K562 (cell line): ENCODE results near the gene OTUB2. TPM values are rescaled to one million over a fixed set of nuclear protein-coding genes. Genes with fewer than 3 reads are reported as not detected.

Experiments
- ATAC-seq: fragments of 200-7000 bp; cut with Tn5 transposase; 3 replicates; pipeline ENCODE4 v1.9.1; 2020; ENCODE audit warnings: moderate library complexity
- BruUV-seq: library from RNA; stranded (reverse); fragments of 400-500 nt; replicated peaks from 2 replicates; lab custom pipeline; 2021; lab: Mats Ljungman, UMichigan
- CTCF ChIA-PET: fragments of 300-600 bp; formaldehyde crosslinking; extraction: SDS; loops from one replicate; lab custom pipeline; 2021; ENCODE audit warnings: low intra/inter-chr PET ratio; lab: Yijun Ruan, JAX
- POLR2A ChIA-PET: fragments of 300-600, 350-650 bp; sonication (Branson Sonifier 250); formaldehyde crosslinking; extraction: SDS; loops from one replicate; lab custom pipeline; 2021; ENCODE audit warnings: antibody characterized with exemption, inconsistent platforms; lab: Yijun Ruan, JAX
- DNase-seq, 4 experiments: peaks; one replicate each; pipeline versions ENCODE4 v3.0.0 to v3.0.0-alpha.2; 2011 to 2018; ENCODE audit warnings: low spot score in 3 of 4, mixed read lengths in 3 of 4; ENCODE audit errors: extremely low read depth in 1 of 4
- FAIRE-seq: peaks from 2 replicates; lab custom pipeline; 2011; peaks lifted over from hg19 to GRCh38; lab: Jason Lieb, UNC
- H2AFZ ChIP-seq: 2 replicates; pipeline ENCODE4 v1.6.0; 2011; ENCODE audit warnings: low read depth, low read length, control low read depth, inconsistent platforms
- H3K27ac ChIP-seq: fragments of 200-600 bp; 3 replicates; pipeline ENCODE4 v1.8.0; 2011; ENCODE audit warnings: low read depth, mild to moderate bottlenecking, control low read depth, inconsistent platforms, low read length, moderate library complexity, mixed read lengths; ENCODE audit errors: extremely low read depth
- H3K27me3 ChIP-seq, 2 experiments: fragments of 300-600 bp in 1 of 2; 2 replicates in 1 of 2; 3 replicates in 1 of 2; pipeline versions ENCODE4 v1.6.0 to v1.8.0; 2011; ENCODE audit warnings: inconsistent platforms in 2 of 2, low read length in 2 of 2, mild to moderate bottlenecking in 1 of 2, mixed read lengths in 1 of 2, moderate library complexity in 1 of 2; ENCODE audit not compliant: control insufficient read depth in 2 of 2, insufficient read depth in 2 of 2
- H3K36me3 ChIP-seq: fragments of 300-600 bp; 3 replicates; pipeline ENCODE4 v1.8.0; 2011; ENCODE audit warnings: mild to moderate bottlenecking, low read length, inconsistent platforms; ENCODE audit not compliant: control insufficient read depth, insufficient read depth
- H3K4me1 ChIP-seq, 2 experiments: fragments of 200-600 bp in 1 of 2; replicated peaks in 1 of 2; 2 replicates in 1 of 2; 3 replicates in 1 of 2; pipeline versions ENCODE4 v1.5.1 to v1.8.0; 2011; ENCODE audit warnings: inconsistent platforms in 2 of 2, low read length in 2 of 2, mild to moderate bottlenecking in 1 of 2, mixed read lengths in 1 of 2, moderate library complexity in 1 of 2; ENCODE audit not compliant: control insufficient read depth in 2 of 2, insufficient read depth in 2 of 2
- H3K4me2 ChIP-seq: 2 replicates; pipeline ENCODE4 v1.6.1; 2011; ENCODE audit warnings: low read length, control low read depth, inconsistent platforms, mixed read lengths; ENCODE audit not compliant: insufficient read depth
- H3K4me3 ChIP-seq: fragments of 200-600 bp; sonication (generic), shearing (Covaris generic); 2 replicates; pipeline ENCODE4 v1.5.1; 2016; ENCODE audit warnings: control low read depth, inconsistent platforms
- H3K79me2 ChIP-seq: fragments of 200-600 bp; 3 replicates; pipeline ENCODE4 v1.8.0; 2011; ENCODE audit warnings: low read length, inconsistent platforms; ENCODE audit not compliant: control insufficient read depth, insufficient read depth
- H3K9ac ChIP-seq, 2 experiments: 2 replicates each; pipeline versions ENCODE4 v1.6.0 to v1.6.1; 2011; ENCODE audit warnings: low read depth in 2 of 2, low read length in 2 of 2, control low read depth in 1 of 2, inconsistent platforms in 1 of 2, mild to moderate bottlenecking in 1 of 2, mixed read lengths in 1 of 2; ENCODE audit not compliant: insufficient read depth in 1 of 2
- H3K9me1 ChIP-seq: one replicate; pipeline ENCODE4 v1.6.0; 2011; ENCODE audit warnings: inconsistent platforms, mild to moderate bottlenecking, low read length, moderate library complexity; ENCODE audit not compliant: control insufficient read depth, insufficient read depth
- H3K9me3 ChIP-seq: replicated peaks from 2 replicates; pipeline ENCODE4 v1.5.1; 2011; ENCODE audit warnings: low read depth, low read length, inconsistent platforms; ENCODE audit not compliant: control insufficient read depth, insufficient read depth
- H4K20me1 ChIP-seq: replicated peaks from 2 replicates; pipeline ENCODE4 v1.6.1; 2011; ENCODE audit warnings: low read length, inconsistent platforms, mixed read lengths; ENCODE audit not compliant: control insufficient read depth, insufficient read depth
- CBX3 ChIP-seq, 2 experiments: IDR thresholded peaks; 1 replicate in 1 of 2; 2 replicates in 1 of 2; pipeline ENCODE4 v1.6.1; 2012; ENCODE audit warnings: inconsistent platforms in 2 of 2, low read length in 2 of 2, borderline replicate concordance in 1 of 2, control low read depth in 1 of 2
- CCAR2 ChIP-seq: fragments of 200-400 bp; formaldehyde crosslinking; IDR thresholded peaks from 2 replicates; pipeline ENCODE4 v1.6.1; 2017; ENCODE audit warnings: mild to moderate bottlenecking, low read depth, low read length
- SMARCA5 ChIP-seq: fragments of 450-650 bp; IDR thresholded peaks from 2 replicates; pipeline ENCODE4 v1.6.1; 2016
- TAL1 ChIP-seq: fragments of 450-650 bp; IDR thresholded peaks from 2 replicates; pipeline ENCODE4 v1.6.1; 2016; ENCODE audit warnings: mild to moderate bottlenecking
- TCF3 ChIP-seq: sonication (generic); formaldehyde crosslinking; IDR thresholded peaks from 2 replicates; pipeline ENCODE4 v1.4.0; 2020; ENCODE audit warnings: mild to moderate bottlenecking, missing genetic modification reagents
- TCF7L2 ChIP-seq: fragments of 150-350 bp; IDR thresholded peaks from 2 replicates; pipeline ENCODE4 v1.6.1; 2016; ENCODE audit warnings: low read depth, mild to moderate bottlenecking, low read length, moderate library complexity
- ZNF140 ChIP-seq: fragments of 250-450 bp; sonication (Bioruptor Pico); IDR thresholded peaks from 2 replicates; pipeline ENCODE4 v1.8.0; 2021; ENCODE audit warnings: moderate library complexity, mild to moderate bottlenecking, inconsistent platforms
- WGBS: fragments of 100-300 bp; shearing (Covaris generic); methylation state at CpG from one replicate; pipeline ENCODE4 v1.1.6; 2016; ENCODE audit warnings: low coverage, mixed read lengths; ENCODE audit not compliant: insufficient coverage; ENCODE audit errors: missing lambda C conversion rate; 5-methylcytosine and 5-hydroxymethylcytosine counted together
- in situ Hi-C: fragments of 300-500 bp; cut with MboI; formaldehyde crosslinking; loops from 4 replicates; pipeline ENCODE4 v1.15.0; 2018; ENCODE audit warnings: inconsistent platforms, mixed read lengths
- intact Hi-C: fragments of 100-400 bp; cut with micrococcal nuclease; formaldehyde crosslinking; loops from 2 replicates; pipeline ENCODE4 v1.14.2; 2022
- polyA plus RNA-seq, 8 experiments: library from polyadenylated mRNA; depleted of rRNA in 4 of 8; stranded (reverse) in 5 of 8; unstranded in 3 of 8; fragments of >200 nt; fragmentation: Nextera tagmentation in 2 of 8; fragmentation: Illumina TruSeq in 1 of 8; extraction: Ambion mirVana in 2 of 8; extraction: Trizol in 1 of 8; gene quantifications; 2 replicates each; pipeline versions ENCODE4 v1.2.1 to v1.2.3, GENCODE V29; 2011 to 2014; ENCODE audit warnings: inconsistent platforms in 1 of 8, missing spikeins in 1 of 8
- total RNA-seq, 7 experiments: library from RNA; depleted of rRNA in 6 of 7; stranded (reverse); fragments of >200 nt in 6 of 7; fragmentation: Illumina TruSeq in 2 of 7; extraction: Trizol in 2 of 7; gene quantifications; 2 replicates each; pipeline versions ENCODE4 v1.2.1 to v1.2.3, GENCODE V29; 2011 to 2021; ENCODE audit warnings: low replicate concordance in 1 of 7

OTUB2 gene
- total and polyA plus RNA-seq, 9 of the 15 experiments (the other 6 are each of a cell fraction or from before 2014, with no cell fraction given), result 0.01 to 0.31 (median 0.11) TPM

DNA sequence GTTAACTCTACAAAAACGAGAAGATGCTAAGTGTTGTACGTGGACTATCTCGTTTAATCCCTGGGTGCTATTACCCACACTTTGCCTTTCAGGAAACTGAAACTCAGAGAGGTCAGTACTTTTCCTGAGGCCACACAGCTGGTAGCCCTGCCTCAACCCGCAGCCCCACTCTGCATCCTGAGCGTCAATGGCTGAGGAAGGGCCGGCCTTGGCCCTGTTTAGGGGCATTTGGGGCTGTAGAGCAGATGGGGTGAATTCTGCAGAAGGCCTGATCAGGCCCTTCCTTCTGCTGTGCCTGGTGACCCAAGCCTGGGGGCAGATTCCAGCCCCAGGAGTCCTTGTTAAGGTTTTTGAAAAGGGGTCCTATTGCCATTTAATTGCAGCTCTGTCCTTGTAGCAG, 32.8 kb upstream of the OTUB2 start:
- Histone ChIP-seq H3K27me3 (peaks cover 0 to 25% of the 10 kb centered on the region in 2 experiments; a peak in 2 of 5 replicates), H2AFZ (no peak overlapping the region), H3K4me3 (no peak overlapping the region), H4K20me1 (no peaks in the 10 kb centered on the region), H3K4me1 (no peaks in the 10 kb centered on the region), H3K9me3 (no peaks in the 10 kb centered on the region), H3K9ac (no peak overlapping the region), H3K79me2 (no peaks in the 10 kb centered on the region), H3K27ac (no peak overlapping the region), H3K9me1 (no peaks in the 10 kb centered on the region), H3K36me3 (no peaks in the 10 kb centered on the region), H3K4me2 (no peak overlapping the region)
- in situ Hi-C loops, result no loop called here
- CTCF ChIA-PET, result no interaction called here
- POLR2A ChIA-PET, result no interaction called here
- 0% methylated on average over 6 of the region's 6 CpGs for WGBS
- FAIRE-seq (no peak), ATAC-seq (no peak), DNase-seq (no peak)
- intact Hi-C loops, result no loop called here
- TF ChIP-seq CBX3 (IDR thresholded peaks at IDR 0.05; ENCODE audit: borderline replicate concordance in 1 of 2, low read length in 2 of 2) (no peak), SMARCA5 (no peak), TCF3 (CRISPR knock-in tag) (no peak), CCAR2 (no peak), ZNF140 (CRISPR knock-in tag) (no peak), TCF7L2 (no peak), TAL1 (no peak)
- BruUV-seq, result no TSS peak
